Lower leg skin (tissue), 3 donors: ENCODE data around the gene TIAM2.

Experiments used
- POLR2A ChIP-seq, 2 donors: fragments of 450-650 bp; IDR thresholded peaks; one replicate each; pipeline ENCODE4 v1.6.1; 2016 to 2017; ENCODE audit warnings: antibody characterized with exemption in 2 of 2, mild to moderate bottlenecking in 1 of 2, moderate library complexity in 1 of 2
- TF ChIP-seq, protein P1 (sequence below), 3 donors: fragments of 450-650 bp; IDR thresholded peaks; one replicate each; pipeline ENCODE4 v1.5.1; 2016; ENCODE audit warnings: antibody characterized with exemption in 3 of 3, mild to moderate bottlenecking in 3 of 3, moderate library complexity in 2 of 3

- TF ChIP-seq, protein P1, sequence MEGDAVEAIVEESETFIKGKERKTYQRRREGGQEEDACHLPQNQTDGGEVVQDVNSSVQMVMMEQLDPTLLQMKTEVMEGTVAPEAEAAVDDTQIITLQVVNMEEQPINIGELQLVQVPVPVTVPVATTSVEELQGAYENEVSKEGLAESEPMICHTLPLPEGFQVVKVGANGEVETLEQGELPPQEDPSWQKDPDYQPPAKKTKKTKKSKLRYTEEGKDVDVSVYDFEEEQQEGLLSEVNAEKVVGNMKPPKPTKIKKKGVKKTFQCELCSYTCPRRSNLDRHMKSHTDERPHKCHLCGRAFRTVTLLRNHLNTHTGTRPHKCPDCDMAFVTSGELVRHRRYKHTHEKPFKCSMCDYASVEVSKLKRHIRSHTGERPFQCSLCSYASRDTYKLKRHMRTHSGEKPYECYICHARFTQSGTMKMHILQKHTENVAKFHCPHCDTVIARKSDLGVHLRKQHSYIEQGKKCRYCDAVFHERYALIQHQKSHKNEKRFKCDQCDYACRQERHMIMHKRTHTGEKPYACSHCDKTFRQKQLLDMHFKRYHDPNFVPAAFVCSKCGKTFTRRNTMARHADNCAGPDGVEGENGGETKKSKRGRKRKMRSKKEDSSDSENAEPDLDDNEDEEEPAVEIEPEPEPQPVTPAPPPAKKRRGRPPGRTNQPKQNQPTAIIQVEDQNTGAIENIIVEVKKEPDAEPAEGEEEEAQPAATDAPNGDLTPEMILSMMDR (IDR thresholded peaks at IDR 0.05) = no peak
- TF ChIP-seq POLR2A (IDR thresholded peaks at IDR 0.05) = no peak
Observed at GRCh38 chr6:155157101-155157500, 162.0 kb downstream of the TIAM2 start.
